ENCODE data around the gene PDLIM4.

- TF ChIP-seq CEBPB (IDR thresholded peaks at IDR 0.05) (peak; percentile 33; the same call in 1 of the 2 replicates), NFIC (IDR thresholded peaks at IDR 0.05) (peak; percentile 82), TAF1 (IDR thresholded peaks at IDR 0.05; ENCODE audit: low read depth) (peak; percentile 23; the same call in 1 of the 2 replicates), RAD21 (IDR thresholded peaks at IDR 0.05; ENCODE audit: low read depth) (no peak), REST (IDR thresholded peaks at IDR 0.05; ENCODE audit: low read depth) (no peak), TCF12 (IDR thresholded peaks at IDR 0.05; ENCODE audit: low read depth) (no peak), EP300 (IDR thresholded peaks at IDR 0.05; ENCODE audit: borderline replicate concordance) (no peak)
These were observed 35.8 kb downstream of the PDLIM4 start for GRCh38 chr5:132293066-132293991.
